ENCODE data around the gene ZFYVE28.
A peak's percentile ranks its signal among the peaks of the same experiment; 100 is the strongest.

Gene ZFYVE28

DNA sequence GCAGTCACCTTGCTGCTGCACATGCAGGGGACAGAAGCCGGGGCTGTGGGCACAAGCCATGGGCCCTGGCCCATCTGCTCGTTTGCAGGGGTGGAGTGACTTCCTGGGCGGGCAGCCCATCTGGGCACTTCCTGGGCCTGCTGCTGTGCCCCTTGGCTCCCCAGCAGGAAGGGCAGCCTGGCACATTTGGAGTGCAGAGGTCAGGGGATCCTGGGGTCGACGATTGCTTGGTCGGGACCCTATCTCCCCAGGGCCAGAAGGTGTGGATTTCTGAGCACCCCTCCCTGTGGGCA lies 145.7 kb downstream of the ZFYVE28 start:
- no peak for DNase-seq (ENCODE audit: low read depth in 3 of 3)

DNA sequence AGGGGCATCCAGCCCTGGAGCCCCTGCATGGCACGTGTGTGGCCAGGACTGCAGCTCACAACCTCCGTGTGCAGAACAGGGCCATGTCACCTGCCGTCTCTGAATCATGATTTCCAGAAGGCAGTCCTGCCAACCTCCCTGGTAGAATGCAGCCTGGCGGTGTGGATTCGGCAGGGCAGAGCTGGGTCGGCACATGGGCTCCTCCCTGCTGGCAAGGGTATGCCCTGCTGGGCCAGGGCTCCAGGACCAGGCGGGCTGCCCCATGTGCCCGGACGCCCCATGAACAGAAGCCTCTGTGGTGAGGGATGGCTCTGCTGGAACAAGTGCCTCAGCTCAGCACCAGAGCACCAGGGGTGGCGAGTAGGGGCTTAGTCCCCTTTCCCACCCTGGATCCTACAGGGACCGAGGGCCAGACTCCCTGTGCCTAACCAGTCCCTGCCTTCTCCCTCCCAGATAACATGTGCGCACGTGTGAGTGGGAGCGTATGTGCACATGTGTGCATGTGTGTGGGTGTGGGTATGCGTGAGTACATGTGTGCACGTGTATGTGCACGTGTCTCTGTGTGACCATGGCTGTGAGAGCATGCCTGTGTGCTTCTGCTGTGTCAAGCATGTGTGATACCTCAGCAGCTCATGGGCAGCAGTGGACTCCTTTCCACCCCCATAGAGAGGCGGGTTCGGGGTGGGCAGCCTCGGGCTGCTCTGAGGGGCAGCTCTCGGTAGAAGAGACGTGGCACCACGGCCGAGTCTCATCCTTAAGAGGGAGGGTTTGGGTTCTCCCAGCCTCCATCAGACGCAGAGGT lies 146.2 kb downstream of the ZFYVE28 start:
- DNase-seq (ENCODE audit: low read depth in 3 of 3), result no peak

DNA sequence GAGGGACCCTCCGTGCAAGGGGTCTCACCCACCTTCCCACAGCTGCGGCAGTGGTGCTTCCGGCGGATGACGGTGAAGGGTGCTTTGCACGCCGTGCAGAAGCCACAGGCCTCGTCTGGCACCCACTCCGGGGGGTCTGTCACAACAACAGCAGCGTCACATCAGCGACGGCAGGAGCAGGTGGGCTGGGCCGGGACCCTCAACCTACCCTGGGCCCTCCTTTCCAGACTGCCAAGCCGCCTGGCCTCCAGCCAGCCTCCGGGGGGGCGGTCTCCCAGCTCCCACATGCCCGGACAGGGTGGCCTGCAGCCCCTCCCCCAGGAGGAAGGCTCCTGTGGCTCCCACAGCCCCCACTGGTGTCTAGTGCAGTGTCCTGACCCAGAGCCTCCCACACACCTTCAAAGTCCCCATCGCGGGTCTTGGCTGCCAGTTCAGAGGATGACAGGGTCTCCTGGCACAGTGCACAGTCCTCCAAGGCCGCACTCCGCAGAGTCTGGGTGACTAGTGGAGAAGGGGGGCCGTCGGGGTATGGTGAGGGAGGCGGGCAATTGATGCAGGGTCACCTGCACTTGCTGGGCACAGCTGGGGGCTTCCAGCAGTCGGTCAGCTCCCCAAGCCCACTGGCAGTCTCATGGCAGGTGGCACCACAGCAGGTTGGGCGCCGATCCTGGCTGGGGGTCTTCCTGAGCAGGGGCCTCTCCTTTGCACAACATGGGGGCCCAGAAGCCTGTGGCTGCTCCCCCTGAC lies 147.0 kb downstream of the ZFYVE28 start:
- DNase-seq (ENCODE audit: low read depth in 3 of 3), result no peak

DNA sequence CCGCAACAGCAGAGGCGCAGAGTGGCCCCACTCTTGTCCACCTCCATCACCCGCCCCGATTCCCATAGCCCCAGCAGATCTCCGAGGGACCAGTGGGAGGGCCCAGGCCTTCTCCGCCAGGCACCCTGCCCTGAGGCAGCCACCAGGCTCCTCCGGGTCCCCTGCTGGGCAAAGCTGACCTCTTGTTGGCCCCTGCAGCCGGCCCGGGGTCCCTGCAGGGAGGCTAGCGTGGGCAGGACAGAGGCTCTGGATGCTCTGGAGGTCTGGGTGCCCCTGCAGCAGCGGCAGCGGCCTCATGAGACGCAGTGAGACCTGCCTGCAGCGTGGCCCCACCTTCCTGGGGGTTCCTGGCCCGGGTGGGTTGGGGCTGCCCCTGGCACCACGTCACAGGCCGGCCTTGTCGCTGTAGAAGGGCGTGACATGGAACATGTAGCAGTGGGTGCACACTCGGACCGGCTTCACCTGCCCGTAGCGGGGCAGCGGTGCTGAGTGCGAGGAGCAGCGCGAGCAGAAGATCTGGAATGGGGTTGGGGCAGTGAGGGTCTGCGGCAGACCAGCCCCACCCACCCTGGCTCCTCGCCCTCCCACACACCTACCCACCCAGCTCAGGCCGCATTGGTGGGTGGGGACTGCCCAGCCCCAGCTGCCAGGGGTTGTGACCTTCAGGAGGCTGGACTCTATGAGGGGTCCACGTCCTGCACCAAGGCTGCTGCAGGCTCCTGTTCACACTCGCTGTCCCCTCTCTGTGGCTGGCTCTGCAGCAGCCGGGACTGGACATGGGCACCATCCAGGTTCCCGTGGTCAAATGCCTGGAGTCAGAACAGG lies 147.9 kb downstream of the ZFYVE28 start:
- no peak for DNase-seq (ENCODE audit: low read depth in 3 of 3)

DNA sequence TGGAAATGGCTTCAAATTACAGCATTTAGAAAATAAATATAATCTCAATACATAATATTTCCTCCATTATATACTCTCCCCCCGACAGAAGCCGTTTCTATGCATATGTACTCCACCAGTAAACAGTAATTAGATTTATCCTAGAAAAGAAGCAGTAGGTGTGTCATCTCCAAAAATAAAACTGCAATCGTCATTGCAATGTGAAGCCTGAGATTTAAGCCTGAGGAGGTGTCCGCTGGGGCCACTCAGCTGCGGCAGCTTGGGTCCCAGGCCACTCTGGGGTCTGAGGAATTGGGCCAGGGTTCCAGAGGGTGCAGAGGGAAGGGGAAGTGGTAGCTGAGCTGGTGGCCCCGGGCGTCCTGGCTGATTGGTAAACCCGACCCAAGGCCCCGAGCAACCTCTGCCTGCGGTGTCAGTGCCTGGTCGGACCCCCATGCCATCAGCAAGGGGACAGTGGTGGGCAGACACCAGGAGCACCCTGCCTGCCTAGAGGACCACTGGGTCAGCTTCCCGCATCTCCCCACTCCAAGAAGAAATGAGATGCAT lies 148.8 kb downstream of the ZFYVE28 start:
- no peak for DNase-seq (ENCODE audit: low read depth in 3 of 3)

DNA sequence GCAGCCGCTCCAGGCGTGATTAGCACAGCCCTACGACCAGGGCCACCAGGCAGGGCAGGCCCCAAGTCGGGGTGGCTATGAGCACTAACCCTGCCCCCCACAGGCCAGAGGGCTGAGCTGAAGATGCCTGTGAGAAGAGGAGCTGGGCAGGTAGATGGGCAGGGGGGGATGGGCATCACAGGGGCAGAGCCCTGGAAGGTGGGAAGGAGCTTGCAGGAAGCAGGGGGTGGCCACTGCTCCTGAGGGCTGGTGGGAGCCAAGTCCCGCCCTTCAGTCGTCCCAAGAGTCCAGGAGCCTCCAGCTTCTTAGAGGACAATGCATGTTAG lies 149.3 kb downstream of the ZFYVE28 start:
- no peak for DNase-seq (ENCODE audit: low read depth in 3 of 3)

DNA sequence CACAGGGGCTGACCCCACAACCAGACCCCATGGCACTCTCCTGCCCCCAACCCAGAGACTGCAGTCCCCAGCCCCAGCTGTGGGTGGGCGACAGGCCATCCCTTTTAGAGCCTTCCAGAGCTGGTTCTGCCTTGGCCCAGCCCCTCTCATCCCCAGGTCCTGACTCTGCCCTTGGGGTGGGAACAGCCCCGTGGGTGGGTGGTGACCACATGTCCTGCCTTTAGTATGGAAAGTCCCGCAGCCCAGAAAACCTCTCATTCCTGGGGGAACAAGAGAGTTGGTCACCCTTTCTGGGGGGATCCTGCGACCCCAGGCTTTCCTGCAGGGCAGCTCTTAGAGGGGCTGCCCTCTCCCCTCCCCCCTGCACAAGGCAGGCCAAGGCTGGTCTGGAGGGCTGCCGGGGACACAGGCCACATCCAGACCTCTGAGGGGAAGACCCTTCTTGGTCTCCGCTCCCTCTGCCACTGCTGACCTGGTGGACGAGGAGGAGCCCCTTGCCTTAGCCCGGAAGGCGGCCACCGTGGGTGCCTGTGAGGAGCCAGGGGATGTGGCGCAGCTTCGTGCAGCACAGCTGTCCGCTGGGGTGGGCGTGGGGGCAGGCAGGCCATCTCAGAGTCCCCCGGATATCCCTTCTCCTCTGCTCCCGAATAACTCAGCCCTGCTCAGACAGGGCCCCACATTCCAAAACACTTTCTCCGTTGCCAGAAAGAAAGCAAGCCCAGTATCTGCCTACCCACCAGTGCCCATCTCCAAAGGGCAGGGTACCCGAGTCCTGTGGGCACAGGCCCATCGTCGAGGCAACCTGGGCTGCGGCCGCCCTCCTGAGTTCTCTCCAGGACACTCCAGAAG lies 149.9 kb downstream of the ZFYVE28 start:
- DNase-seq (ENCODE audit: low read depth in 3 of 3), result no peak

DNA sequence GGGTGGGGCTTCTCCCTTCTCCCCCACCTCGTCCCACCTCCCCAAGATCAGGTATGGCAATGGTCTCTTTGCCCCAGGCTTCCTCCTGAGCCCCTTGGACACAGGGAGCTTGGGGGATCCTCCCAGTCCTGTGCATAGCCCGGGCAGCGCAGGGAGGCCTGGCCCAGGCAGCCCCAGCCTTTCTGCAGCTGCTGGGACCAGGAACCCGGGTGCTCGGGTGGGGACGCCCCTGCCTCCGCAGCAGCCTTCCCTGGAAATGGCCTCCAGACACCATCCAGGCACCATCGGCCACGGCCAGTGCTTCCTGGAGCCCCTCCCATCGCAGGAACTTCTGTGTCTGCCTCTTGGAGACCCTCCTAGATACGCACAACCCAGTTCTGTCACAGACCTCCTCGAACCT lies 150.6 kb downstream of the ZFYVE28 start:
- DNase-seq (ENCODE audit: low read depth in 3 of 3), result no peak

DNA sequence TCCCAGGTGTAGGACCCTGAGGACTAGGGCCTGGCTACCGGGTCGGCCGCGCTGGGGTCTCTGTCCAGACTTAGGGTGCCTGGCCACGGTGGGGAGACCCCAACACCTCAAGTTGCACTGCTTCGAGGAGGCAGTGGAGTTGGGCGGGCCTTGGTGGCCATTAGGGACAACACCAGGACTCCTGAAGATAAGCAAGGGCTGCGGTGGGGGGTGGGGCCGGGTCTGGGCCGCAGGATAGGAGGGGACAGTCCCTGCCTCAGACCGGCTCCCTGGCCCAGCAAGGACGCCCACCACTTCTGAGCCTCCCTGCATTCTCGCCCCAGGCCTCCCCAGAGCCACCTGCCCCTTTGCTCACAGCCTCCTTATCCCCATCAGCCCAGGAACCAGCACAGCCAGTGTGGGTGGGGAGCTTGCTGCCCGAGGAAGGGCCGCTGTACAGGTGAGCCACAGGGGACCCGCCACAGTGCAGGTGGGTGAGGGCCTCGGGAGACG lies 151.1 kb downstream of the ZFYVE28 start:
- no peak for DNase-seq (ENCODE audit: low read depth in 3 of 3)

DNA sequence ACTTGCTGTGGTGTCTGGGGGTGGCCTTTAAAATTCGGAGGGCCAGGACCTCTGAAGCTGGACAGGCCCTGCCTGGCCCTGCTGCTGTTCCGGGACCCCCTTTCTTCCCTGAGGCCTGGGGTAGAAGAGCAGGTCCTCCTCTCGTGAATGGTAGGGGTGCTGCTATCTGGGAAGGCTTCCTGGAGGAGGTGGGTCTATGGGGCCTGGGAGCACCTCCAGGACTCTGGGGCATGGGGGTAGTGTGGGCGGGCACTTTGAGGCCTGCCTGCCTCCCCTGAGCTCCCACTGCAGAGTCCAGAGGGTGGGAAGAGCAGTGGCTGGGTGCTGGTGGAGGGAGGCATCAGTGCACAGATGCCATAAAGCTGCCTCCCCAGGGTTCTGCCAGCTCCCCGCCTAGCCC lies 151.6 kb downstream of the ZFYVE28 start:
- no peak for DNase-seq (ENCODE audit: low read depth in 3 of 3)

DNA sequence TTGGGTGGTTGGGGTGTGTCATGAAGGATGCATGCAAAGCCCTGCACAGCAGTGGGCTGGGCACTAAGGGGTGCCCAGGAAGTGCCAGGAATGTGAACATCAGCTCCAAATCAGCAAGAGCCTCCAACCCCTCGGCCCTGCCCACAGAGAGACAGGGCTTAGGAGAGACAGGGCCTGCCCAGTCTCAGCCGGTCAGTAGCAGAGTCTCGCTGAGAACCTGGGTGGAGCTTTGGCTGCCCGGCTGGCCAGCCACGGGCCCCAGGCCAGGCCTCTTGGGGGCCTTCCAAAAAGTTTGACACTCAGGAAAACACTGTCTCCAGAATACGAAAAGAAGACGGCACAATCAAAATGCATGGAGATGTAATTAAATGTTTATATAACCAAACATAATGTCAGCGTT lies 152.3 kb downstream of the ZFYVE28 start:
- DNase-seq (ENCODE audit: low read depth in 3 of 3), result no peak

DNA sequence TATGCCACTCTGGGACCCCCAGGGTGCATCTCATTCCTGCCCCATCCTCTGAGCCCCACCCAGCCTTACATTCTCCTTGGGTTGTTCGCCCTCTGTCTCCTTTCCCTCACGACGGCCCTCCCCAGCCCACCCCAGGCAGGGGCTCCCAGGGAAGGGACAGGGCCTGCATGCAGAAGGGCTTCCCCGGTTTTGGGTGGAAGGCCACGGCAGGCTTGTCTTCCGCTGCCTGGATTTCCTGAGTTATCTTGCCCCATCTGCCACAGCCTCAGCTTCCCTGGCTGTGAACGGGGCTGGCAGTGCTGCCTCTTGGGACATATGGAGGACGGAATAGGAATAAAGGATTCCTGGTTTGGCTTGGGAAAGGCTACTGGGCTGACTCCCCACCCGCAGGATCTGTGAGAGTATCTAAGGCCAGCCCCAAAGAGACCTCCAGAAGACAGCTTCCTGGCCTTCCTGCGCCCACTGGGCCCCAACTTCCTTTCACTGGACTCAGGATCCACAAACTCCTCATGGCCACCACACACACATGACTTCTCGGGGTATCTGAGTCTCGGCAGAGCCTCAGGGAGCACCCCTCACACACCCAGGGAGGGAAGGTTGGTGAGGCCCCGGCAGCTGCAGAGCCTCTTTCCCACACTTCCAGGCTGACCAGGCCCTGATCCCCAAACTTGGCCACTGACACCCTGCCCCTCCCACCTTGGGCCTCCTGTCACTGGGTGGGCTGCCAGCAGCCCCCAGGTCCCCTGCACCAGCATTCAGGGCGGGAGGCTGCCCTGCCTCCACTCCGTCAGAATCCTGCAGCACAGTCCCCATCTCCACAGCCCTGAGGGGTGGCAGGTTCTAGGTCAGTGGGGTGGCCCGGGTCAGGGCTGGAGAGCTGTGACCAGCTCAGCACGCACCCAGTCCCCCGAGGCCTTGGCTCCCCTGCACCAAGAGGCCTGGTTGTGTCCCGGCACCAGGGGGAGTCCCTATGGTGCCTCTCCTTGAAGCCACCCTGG lies 153.0 kb downstream of the ZFYVE28 start:
- DNase-seq (ENCODE audit: low read depth in 3 of 3), result no peak

DNA sequence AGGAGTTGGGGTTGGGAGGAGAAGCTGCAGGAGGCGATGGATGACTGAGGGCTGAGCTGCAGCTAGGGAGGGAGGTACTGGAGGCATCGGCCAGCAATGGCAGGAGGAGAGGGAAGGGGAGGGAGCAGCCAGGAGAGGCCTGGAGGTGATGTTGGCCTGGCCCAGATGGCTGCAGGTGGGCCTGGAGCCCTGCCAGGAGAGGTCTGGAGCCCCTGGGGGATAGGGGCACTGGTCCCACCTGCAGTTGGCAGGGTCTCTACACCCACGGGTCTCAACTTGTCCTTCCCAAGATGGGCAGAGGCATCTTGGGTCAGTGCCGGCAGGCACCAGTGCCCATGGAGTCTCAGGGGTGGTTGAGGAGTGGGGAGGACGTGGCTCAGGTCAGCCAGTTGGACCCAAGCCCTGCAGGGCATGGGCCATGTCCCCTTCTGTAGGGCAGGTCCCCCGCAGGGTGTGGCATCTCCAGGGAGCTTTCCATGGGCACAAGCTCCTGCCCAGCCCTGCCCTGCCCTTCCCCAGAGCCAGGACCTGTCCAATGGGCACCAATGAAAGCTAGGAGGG lies 153.9 kb downstream of the ZFYVE28 start:
- DNase-seq (ENCODE audit: low read depth in 3 of 3), result no peak

DNA sequence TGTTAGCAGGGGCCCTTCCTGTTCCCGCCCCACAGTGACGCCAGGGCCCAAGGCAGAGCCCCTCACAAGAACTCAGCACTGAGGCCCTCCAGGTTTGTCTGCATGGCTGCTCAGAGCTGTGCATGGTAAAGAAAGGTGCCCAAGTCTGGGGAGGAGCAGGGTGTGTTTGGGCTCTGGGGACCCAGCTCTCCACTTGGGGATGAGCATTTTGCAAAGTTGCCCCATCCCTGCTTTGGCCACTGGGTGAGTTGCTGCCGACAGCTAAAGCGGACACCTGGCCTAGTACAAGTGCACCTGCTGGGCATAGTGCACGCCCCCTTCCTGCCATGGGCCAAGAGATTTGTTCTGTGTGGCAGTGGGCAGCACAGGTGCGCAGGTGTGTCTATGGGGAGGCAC lies 154.5 kb downstream of the ZFYVE28 start:
- DNase-seq (ENCODE audit: low read depth in 3 of 3), result no peak

DNA sequence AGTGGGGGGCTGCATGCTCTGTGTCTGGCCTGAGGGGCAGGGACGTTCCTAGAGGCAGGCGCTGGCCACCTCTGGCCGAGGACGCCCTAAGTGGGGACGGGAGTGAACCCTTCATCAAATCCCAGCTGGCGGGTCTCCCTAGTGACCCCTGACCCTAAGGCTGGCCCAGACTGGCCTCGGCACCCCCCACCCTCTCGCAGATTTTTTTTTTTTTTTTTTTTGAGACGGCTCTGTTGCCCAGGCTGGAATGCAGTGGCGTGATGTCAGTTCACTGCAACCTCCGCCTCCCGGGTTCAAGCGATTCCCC lies 155.5 kb downstream of the ZFYVE28 start:
- DNase-seq (ENCODE audit: low read depth in 3 of 3), result no peak

DNA sequence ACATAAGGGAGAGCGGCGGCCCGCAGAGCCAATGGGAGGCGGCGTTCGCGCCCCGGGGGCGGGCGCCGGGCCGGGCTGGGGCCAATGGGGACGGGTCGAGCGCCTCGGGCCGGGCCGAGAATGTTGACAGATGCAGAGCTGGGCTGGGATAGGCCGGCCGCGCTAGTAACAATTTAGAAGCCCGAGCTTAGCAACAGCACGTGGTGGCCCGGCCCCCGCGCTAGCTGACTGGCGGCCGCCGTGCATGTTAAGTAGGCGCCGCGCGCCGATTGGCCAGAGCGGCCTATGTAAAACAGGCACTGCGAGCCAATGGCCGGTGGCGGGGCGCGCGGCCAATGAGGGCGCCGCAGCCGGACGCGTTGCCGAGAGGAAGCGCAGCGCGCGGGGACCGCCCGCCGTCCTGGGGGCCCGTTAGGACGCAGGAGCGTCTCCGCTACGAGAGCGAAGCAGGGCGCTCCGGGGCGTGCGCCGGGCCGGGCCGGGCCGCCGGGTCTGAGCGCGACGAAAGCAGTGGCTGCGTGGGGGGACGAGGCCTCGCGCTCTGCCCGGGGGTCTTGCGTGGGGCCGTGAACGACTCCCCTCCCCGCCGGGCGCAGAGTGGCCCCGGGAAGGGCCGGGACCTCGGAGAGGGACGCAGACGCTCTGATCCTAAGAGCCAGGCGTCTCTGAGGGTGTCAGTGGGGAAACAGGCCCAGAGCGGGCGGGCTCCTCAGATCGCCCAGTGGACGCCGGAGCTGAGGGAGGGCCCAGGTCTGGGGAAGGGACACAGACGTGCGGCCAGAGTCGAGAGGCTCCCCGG lies 156.1 kb downstream of the ZFYVE28 start:
- DNase-seq (ENCODE audit: low read depth in 3 of 3), result peak; percentile 92 to 97 (median 95)

DNA sequence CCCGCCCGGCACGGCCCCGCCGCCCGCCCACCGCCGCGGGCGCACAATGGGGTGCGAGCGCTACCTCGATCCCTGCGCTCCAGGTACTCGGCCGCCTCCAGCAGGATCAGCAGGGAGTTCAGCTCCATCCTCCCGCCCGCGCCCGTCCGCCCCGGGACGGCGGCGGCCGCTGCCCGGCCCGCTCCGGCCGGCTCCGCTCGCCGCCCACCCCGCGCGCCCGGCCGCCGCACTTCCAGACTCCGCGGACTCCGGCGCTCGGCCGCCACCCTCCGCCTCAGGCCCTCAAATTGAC lies 156.6 kb downstream of the ZFYVE28 start, which contains the start of gene MXD4:
MXD4 (minus strand) TSS at position 257 of the 292 bp plus-strand sequence; CDS start at position 128, 129 bp downstream.
- DNase-seq (ENCODE audit: low read depth in 3 of 3), result no peak

DNA sequence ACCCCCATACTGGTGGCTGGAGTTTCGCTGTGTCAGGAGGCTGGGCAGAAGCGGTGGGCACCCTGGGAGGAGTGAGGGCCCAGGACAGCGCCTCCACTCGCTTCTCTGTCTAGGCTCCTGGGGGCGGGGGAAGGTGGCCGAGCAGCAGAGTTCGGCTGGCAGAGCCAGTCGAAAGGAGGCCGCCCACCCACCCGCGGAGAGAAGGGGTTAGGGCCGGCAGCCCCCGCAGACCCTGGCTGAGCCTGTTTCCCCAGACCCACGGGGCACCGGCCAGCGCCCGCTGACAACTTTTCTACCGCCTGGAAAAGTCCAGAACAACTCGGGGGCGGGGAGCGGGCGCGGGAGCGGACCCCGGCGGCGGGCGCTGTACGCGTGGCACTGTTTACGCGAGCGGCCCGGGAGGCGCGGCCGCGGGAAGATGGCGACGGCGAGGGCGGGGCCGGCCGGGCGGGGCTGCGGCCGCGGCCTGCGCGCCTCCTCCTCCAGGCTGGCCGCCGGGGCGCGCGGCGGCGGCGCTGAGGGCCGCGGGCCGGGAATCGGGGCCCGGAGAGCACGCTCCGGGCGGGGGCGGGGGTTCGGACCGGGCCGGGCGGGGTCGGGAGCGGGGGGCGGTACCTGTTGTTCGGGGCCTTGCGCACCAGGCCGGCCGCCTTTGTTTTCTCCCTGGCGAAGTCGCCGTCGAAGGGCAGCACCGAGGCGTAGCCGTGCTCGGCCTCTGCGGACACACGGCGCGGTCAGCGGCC lies 157.2 kb downstream of the ZFYVE28 start:
- DNase-seq (ENCODE audit: low read depth in 3 of 3), result peak in 1 of 3 experiments; percentile 47
